Osteocyte (in vitro differentiated cells): ENCODE measurements around the gene PTPRB. TPM values are rescaled to one million over a fixed set of nuclear protein-coding genes. Genes with fewer than 3 reads are reported as not detected.

ENCODE experiments used
- DNase-seq: peaks from one replicate; pipeline ENCODE4 v3.0.0; 2021; ENCODE audit warnings: mixed read lengths; ENCODE audit not compliant: unreplicated experiment; ENCODE audit errors: extremely low spot score
- H3K27ac Mint-ChIP-seq: one replicate; pipeline ENCODE4 v1.8.0; 2021; ENCODE audit warnings: mild to moderate bottlenecking, mixed read lengths; ENCODE audit not compliant: unreplicated experiment
- H3K27me3 Mint-ChIP-seq: one replicate; pipeline ENCODE4 v1.8.0; 2021; ENCODE audit warnings: mixed read lengths; ENCODE audit not compliant: unreplicated experiment
- H3K36me3 Mint-ChIP-seq: one replicate; pipeline ENCODE4 v1.8.0; 2021; ENCODE audit warnings: mixed read lengths; ENCODE audit not compliant: unreplicated experiment
- H3K4me1 Mint-ChIP-seq: one replicate; pipeline ENCODE4 v1.8.0; 2021; ENCODE audit warnings: mixed read lengths; ENCODE audit not compliant: unreplicated experiment
- H3K4me3 Mint-ChIP-seq: one replicate; pipeline ENCODE4 v1.8.0; 2021; ENCODE audit warnings: mild to moderate bottlenecking, moderate library complexity, mixed read lengths; ENCODE audit not compliant: unreplicated experiment
- H3K9me3 Mint-ChIP-seq: one replicate; pipeline ENCODE4 v1.8.0; 2021; ENCODE audit warnings: mixed read lengths; ENCODE audit not compliant: unreplicated experiment
- total RNA-seq: library from RNA; stranded (reverse); gene quantifications from 2 replicates; pipeline ENCODE4 v1.2.1, GENCODE V29; 2021
- TF ChIP-seq, protein P1 (sequence below): fragments of 200-600 bp; sonication (generic); IDR thresholded peaks from 2 replicates; pipeline ENCODE4 v1.5.0; 2021; ENCODE audit warnings: antibody characterized with exemption, mild to moderate bottlenecking, moderate library complexity

The PTPRB gene
- total RNA-seq, 1 donor from 2014 or later, result 0.05 TPM

DNA sequence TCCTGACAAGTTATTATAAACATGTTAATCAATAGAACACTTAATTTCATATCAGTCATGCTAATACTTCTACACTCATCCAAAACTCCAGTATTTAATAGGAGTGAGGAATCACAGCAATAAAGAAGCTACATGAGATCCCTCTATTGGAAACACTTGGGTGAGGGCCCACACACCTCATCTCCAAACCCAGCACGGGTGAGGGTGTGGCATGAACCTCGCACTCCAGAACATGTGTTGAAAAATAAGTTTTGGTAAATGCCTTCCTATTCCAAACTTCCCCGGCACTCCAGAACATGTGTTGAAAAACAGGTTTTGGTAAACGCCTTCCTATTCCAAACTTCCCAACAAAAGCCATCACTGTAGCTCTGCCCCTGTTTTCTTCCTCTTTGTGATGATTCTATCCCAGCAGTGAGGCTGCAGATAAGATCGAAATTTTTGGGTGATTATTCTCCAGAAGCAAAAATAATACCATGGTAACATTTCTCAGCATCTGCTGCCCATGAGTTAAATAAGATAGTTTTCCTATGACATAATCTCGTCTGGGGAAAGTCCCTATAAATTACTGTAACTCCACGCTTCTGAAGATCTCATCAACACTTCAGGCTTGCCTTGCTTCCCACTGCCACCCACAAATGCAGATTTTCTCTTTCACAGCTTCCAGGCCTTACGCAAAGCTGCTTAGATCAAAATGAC, 24.4 kb upstream of the PTPRB start:
- Mint-ChIP-seq H3K4me3 (no peak overlapping the region), H3K27me3 (no peaks in the 10 kb centered on the region), H3K9me3 (no peaks in the 10 kb centered on the region), H3K27ac (peak overlapping the region; percentile 64), H3K36me3 (no peaks in the 10 kb centered on the region), H3K4me1 (peaks cover 16% of the 10 kb centered on the region)
- no peak for DNase-seq
- TF ChIP-seq, protein P1, sequence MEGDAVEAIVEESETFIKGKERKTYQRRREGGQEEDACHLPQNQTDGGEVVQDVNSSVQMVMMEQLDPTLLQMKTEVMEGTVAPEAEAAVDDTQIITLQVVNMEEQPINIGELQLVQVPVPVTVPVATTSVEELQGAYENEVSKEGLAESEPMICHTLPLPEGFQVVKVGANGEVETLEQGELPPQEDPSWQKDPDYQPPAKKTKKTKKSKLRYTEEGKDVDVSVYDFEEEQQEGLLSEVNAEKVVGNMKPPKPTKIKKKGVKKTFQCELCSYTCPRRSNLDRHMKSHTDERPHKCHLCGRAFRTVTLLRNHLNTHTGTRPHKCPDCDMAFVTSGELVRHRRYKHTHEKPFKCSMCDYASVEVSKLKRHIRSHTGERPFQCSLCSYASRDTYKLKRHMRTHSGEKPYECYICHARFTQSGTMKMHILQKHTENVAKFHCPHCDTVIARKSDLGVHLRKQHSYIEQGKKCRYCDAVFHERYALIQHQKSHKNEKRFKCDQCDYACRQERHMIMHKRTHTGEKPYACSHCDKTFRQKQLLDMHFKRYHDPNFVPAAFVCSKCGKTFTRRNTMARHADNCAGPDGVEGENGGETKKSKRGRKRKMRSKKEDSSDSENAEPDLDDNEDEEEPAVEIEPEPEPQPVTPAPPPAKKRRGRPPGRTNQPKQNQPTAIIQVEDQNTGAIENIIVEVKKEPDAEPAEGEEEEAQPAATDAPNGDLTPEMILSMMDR, result no peak

DNA sequence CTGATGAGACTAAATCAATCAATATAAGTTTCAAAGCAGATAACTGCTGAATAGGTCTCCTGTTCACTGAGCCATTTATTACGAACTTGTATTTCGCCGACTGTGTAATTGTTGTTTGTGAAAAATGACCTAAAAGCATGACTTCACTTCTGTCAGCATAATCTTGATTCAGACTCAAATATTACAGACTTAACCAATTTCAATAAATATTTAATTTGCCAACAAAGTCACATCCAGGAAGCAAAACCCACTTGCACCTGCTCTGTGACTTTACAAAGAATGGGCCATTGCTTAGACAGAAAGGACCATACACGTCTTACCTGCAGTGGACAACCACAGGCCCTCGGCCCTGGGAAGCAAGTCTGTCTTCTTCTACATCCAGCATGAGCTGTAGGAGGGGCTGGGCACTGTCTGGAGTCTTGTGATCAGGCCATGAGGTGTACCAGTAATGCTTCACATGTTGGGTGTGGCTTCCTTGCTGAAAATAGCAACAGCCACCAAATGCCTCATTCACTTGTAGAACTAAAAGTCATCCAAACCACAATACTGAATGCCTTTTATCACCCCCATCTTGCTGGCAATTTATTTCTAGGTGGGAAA, 23.5 kb upstream of the PTPRB start:
- TF ChIP-seq, protein P1, result no peak
- Mint-ChIP-seq H3K4me3 (no peak overlapping the region), H3K27me3 (no peaks in the 10 kb centered on the region), H3K27ac (no peak overlapping the region), H3K4me1 (peaks cover 16% of the 10 kb centered on the region), H3K36me3 (no peaks in the 10 kb centered on the region), H3K9me3 (no peaks in the 10 kb centered on the region)
- DNase-seq, result no peak

DNA sequence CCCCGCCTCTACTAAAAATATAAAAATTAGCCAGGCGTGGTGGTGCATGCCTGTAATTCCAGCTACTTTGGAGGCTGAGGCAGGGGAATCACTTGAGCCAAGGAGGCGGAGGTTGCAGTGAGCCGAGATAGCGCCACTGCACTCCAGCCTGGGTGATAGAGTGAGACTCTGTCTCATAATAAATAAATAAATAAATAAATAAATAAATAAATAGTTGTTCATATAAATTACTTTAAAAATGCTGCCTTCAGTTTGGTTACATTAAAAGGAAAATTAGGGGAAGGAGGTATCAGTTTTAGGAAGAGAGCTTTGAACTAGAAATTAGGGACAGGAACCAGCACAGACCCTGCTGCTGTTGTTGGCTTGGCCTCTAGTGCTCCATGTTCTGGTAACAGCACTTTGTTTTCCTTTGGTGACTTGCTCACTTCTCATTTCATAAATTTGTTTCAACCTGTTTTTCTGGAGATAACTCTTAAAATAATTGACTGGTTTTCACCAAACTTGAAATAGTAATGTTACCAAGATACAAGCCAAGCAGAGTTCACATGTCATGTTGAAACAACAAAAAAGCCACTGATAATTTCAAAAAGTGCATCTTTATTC, 22.9 kb upstream of the PTPRB start:
- Mint-ChIP-seq H3K4me1 (peaks cover 16% of the 10 kb centered on the region), H3K36me3 (no peaks in the 10 kb centered on the region), H3K27me3 (no peaks in the 10 kb centered on the region), H3K9me3 (no peaks in the 10 kb centered on the region), H3K27ac (no peak overlapping the region), H3K4me3 (no peak overlapping the region)
- DNase-seq, result no peak
- TF ChIP-seq, protein P1, result no peak

DNA sequence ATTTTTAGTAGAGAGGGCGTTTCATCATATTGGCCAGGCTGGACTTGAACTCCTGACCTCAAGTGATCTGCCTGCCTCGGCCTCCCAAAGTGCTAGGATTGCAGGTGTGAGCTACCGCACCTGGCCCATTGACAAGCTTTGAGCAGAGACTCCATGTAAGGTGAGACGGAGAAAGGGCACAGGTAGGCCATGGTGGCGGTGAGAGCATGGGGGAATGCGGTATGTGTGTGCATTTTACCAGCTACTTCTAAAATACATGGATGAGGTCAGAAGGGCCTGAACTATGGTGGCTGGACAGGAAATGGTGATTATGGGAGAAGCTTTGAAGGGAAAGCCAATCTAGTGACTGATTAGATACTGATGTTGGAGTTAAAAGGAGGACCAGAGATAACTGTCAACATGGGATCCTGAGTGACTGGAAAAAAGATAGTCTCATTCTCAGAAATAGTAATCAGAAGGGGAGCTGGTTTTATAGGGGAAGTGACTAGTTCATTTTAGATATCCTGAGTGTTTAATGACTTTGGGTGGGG, 21.9 kb upstream of the PTPRB start:
- Mint-ChIP-seq H3K4me3 (no peak overlapping the region), H3K27ac (no peak overlapping the region), H3K4me1 (peaks cover 12% of the 10 kb centered on the region), H3K27me3 (no peaks in the 10 kb centered on the region), H3K36me3 (no peaks in the 10 kb centered on the region), H3K9me3 (no peaks in the 10 kb centered on the region)
- TF ChIP-seq, protein P1, result no peak
- DNase-seq, result no peak

DNA sequence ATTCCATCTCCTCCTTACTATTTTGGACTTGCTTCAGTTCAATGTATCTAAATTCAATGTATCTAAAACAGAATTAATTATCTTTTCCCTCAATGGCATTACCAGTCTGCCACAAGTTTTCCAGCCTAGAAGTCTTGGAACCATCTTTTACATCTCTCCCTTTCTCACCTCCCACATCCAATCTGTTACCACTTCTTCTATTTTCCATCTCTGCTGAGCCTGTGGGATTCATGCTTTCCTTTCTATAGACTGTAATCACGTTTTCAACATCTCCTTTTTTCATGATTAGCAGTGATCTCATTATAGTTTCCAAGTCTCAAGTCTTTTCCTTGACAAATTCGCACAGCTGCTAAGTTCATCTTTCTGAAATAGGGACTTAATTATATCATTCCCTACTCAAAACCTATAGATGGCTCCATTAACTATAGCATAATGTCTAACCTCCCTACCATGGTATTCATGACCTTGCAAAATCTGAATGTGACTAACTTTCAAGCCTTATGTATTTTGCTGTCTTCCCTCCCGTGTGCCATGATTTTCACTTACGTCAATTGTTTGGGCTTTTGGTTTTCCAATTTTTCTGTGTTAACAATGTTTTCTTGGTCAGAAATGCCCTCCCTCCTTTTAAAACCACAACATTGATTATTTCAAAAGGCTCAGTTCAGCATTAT, 20.5 kb upstream of the PTPRB start:
- Mint-ChIP-seq H3K27ac (no peak overlapping the region), H3K4me3 (no peak overlapping the region), H3K36me3 (no peaks in the 10 kb centered on the region), H3K9me3 (no peaks in the 10 kb centered on the region), H3K4me1 (peaks cover 12% of the 10 kb centered on the region), H3K27me3 (no peaks in the 10 kb centered on the region)
- no peak for DNase-seq
- TF ChIP-seq, protein P1, result no peak
